HG02870 (cell line): ENCODE measurements around the gene ZNF732.
"Not testable (repeated sequence)": the region's sequence is repeated elsewhere in the genome, so short reads cannot be mapped to it uniquely, and the experiment has no call there.

Source experiments
- ATAC-seq: cut with Tn5 transposase; IDR thresholded peaks from one replicate; pipeline ENCODE4 v1.9.1; 2021; ENCODE audit warnings: mild to moderate bottlenecking, moderate library complexity; ENCODE audit not compliant: unreplicated experiment

Gene ZNF732

DNA sequence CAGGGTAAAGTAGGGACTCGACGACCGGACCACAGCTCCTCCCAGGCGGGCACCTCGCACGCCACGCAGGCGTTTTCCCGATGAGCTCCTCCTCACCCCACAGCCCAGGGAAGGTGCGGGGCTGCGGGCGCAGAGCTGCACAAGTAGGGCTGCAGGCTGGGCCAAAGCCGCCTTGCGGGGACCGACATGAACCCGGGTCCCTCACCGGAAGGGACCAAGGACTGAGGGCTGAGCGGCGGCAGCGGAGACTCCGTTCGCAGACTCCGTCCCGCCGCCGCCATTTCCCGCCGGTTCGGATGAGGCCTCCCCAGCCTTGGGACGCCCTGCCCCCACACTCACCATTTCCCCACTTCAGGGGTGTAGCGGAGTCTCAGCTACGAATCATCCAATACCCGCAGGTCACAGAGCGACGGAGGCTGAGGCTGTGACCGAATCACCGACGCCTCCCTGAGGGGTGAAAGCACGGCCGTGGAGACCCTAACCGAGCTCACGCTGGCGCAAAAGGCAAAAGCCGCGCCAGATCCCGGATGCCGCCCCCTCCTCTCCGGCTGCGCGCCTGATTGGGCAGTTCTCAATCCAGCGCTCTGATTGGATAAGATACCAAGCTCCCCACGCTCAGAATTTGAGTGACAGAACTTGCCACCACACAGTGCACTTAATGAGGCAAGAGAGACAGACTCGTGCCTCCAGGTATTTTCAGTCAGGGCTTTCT, at the start of gene ZNF732:
TSS of gene ZNF732 (minus strand) at position 506 of the 712 bp plus-strand sequence. CDS start at position 342, 164 bp downstream.
- ATAC-seq, result no peak

DNA sequence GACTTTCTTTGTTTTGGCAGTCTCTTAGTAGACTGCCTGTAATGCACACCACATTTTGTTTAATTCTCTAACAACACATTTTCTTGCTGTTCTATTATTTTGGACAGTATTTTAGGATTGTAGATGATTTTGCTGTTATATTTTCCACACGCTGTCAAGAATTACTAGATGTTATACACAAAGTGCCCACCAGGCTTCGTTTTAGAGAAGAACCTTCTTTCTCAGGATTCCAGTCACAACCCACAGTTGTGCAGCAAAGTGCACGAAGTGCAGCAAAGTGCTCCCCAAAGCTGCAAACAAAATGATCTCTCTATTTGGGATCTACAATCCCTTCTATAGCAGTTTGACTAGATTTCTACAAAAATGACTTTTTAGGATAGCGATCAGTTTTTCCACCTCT, 34.7 kb upstream of the ZNF732 start:
- ATAC-seq, result no peak

DNA sequence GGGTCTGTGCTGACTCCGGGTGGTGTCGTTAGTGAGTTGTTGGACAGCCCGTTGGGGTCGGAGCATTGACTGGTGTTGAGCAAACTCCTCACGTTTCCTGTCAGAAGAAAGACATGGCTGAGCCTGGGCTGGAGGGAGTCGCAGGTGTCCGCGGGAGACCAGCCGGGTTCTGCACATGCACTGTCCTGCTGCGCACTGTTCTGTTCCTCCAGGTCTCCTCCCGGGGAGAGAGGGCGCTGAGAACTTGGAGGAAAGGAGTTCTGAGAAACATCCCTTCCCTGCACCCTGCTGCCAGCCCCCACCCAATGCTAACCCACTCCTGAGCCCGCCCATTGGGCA, 33.5 kb upstream of the ZNF732 start:
- ATAC-seq, result no peak

DNA sequence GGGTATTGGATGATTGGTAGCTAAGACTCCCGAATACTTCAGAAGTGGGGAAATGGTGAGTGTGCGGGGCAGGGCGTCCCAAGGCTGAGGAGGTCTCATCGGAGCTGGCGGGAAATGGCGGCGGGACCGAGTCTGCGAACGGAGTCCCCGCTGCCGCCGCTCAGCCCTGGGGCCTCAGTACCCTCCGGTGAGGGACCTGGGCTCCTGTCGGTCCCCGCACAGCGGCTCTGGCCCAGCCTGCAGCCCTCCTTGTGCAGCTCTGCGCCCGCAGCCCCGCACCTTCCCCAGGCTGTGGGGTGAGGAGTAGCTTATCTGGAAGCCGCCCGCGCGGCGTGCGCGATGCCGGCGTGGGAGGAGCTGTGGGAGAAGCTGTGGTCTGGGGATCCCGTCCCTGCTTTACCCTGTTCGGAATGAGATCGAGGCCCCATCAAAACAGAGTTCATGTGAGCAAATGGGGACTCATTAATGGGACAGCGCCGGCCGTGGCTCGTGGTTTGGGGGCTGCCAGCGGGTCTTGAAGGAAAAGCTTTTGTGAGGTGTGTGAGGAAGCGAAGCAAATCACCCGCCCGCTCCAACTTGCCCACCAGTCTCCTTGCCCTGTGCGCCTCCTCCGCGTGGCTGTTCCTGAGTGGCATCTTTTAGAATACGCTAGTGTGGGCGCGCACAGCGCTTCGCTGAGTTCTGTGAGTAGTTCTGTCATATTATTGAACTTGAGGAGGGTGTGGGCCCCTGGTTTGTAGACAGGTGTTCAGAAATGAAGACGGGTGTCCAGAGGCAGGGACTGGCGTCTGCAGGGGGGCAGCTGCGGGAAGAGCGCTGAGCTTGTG, 32.9 kb upstream of the ZNF732 start:
- peak; percentile 24 for ATAC-seq

DNA sequence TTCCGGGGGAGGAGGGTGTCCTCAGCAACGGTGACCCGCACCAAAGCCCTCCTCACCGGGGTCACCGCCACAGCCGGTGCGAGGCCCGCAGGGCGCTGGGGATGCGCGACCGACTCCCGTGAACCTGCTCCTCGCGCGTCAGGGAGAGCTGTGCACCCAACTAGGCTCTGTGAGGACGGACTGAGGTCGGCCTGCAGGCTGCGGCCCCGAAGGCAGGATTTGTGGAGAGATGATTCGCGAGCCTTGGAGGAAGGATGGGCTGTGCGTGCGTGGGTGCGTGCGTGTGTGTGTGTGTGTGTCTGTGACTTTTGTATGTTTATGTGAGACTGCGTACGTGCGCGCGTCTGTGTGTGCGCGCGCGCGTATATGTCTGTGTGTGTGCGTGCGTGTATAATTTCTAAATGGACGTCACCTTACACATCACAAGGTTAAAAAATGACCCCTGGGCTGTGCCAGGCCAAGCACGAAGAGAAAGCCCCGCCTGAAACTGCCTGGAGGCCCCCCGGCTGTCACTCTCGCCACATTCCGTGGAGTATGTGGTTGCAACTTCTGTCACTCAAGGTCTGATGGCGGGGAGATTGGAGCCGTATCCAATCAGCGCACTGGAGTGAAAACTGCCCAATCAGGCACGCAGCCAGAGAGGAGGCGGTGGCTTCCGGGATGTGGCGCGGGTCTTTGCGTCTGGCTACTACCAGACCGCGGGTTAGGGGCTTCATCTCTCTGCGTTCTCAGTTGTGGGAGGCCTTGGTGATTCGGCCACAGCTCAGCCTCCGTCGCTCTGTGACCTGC, 32.1 kb upstream of the ZNF732 start, which contains the start of gene ZNF141:
TSS of gene ZNF141 (plus strand) at position 672 of the 789 bp plus-strand sequence. CDS start 170 bp downstream, outside the sequence.
- peak; percentile 95 for ATAC-seq

DNA sequence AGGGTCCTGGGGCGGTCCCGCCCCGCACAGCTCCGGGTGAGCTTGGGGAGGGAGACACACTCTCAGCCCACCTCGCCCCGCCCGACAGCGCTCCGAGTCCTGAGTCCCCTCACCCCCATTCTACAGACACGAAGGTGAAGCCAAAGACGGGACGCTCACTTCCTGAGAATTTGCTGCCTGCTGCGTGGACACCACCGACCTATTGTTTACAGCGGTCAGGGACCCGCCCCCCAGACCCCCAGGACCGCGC, 31.5 kb upstream of the ZNF732 start:
- no peak for ATAC-seq

DNA sequence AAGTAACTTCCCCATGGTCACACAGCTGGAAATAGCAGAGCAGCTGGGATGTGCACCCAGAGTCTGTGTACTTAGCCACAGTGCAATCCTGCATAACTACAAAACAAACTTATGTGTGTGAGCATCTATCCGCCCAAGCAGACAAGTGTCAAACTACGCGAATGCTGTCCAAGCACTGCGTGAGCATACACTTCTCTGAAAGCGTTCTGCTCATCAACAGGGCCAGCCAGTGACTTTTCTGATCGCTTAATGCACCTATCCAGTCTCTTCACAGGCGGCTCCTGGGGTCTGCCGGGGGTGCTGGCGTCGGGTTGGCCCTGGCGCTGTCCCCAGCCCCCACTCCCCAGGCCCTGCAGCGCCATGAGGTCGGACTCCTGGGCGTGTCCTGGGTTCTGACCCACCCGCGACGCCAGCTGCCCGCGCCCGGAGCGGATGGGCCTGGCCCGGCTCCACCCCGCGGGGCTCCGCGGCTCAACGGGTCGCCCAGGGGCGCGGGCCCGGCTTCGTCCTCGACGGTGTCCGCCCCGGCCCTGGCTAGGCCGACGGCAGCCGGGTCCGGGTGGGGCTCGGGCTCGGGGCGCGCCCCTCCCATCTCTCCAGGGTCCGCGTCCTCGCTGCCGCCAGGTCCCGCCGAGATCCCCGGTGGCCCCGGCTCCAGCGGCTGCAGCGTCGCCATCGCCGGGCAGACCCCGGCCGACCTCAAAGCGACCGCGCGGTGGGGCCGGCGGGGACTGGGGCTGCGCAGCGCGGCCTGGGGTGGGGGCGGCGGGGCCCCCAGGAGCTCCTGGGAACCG, 31.0 kb upstream of the ZNF732 start:
- ATAC-seq, result no peak

DNA sequence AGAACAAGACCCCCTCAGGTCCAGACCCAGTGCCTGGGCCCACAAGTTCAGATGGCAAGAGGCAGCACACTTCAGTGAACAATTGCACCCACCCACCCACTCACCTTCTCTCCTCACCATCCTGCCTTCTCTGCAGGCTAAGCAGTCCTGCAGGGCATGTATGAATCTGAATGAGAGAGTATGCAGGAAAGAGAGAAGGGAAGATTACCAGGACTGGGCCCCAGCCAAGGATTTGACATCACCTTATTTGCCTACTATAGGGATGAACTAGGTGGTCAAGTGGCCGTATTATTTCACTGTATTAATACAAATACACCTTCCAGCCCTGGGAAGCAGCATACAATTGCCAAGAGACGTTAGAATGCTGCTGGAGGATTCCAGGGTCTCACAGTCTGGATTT, 30.2 kb upstream of the ZNF732 start:
- no peak for ATAC-seq

DNA sequence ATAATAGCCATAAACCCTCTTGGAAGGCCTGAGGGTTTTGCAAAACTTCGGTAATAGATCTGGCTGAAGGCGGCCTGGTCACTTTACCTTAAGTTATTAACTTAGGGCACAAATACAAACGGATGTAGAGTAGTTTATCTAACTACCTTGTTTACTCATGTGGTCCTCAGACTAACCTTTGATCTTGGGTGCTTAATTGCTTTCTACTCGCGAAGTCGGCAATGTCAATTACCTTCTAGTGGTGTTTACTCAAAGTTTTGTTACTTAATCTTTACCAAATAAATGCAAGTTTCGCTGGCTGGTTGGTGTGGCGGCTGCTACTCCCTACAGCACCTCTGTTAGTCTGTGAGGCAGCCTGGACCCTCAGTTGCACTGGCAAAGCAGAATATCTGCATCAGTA, 23.5 kb upstream of the ZNF732 start:
- no peak for ATAC-seq

DNA sequence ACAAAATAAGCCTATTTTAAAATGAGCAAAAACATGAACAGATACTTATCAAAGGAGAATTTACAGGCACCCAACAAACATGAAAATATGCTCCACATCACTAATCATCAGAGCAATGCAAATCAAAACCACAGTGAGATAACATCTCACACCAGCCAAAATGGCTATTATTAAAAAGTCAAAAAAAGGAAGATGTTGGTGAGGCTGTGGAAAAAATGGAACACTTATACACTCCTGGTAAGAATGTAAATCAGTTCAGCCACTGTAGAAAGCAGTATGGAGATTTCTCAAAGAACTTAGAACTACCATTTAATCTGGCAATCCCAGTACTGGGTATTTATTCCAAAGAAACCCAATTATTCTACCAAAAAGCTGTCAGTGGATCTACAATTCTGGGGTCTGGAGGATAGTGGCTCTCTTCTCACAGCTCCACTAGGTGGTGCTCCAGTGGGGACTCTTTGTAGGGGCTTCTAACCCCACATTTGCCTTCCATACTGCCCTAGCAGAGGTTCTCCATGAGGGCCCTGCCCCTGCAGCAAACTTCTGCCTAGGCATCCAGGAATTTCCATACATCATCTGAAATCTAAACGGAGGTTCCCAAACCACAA, 9.1 kb upstream of the ZNF732 start:
- no peak for ATAC-seq

DNA sequence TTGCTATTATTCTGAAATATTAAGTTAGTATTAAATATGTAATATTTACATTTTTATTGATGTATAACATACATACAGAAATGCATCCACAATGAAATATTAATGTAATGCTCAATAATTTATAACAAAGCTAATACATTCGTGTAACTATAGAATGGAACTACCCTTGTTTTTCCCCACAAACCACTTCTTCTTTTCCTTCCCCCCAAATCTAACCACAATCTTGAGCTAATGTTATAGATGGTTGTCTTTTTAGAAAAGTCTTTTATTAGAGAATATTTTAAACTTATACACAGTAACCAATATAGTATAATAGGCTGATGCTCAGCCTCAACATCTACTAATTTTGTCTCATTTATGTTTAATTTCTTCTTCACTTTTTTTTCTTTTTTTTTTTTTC, 4.5 kb upstream of the ZNF732 start:
- no peak for ATAC-seq

DNA sequence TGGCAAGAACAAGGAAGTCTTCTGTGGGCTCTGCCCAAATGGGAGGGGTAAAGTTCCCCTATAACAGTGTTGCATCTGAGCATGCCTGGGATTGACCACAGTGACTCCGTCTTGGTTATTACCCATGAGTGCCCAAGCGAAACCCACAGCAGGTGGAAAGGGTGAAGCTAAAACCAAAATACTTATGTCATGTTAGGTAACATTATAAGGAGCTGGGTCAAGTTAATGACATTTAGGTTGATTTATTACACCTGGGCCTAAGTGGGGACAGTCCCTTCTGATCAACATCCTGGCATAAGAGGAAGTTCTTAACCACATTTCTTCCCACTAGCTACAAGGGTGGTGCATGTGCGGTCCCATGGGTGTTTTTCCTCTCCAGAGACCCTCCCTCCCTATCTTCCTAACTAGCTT, 1.3 kb upstream of the ZNF732 start:
- no peak for ATAC-seq

DNA sequence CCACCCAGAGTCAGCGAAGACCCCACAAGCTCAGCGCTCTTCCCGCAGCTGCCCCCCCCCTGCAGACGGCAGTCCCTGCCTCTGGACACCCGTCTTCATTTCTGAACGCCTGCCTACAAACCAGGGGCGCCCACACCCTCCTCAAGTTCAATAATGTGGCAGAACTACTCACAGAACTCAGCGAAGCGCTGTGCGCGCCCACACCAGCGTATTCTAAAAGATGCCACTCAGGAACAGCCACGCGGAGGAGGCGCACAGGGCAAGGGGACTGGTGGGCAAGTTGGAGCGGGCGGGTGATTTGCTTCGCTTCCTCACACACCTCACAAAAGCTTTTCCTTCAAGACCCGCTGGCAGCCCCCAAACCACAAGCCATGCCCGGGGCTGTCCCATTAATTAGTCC, 758 bp downstream of the ZNF732 start:
- ATAC-seq, result not testable (repeated sequence)

DNA sequence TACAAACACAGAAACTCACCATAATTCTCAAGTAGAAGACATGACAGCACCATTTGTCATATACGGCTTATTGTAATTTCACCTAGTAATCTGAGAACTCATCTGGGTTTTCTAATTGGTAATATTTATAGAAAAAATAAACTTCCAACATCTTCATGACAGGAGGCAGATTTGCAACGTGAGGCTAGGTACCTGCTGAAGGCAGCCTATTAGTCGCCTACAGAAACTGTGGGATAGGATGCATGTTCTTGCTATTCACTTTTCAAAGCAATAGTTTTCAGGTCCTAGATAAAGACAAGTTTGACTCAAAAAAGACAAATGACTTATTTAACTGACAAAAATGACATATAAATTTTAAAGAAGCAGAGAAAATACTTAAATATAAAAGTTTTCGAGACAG, 2.9 kb downstream of the ZNF732 start:
- no peak for ATAC-seq

DNA sequence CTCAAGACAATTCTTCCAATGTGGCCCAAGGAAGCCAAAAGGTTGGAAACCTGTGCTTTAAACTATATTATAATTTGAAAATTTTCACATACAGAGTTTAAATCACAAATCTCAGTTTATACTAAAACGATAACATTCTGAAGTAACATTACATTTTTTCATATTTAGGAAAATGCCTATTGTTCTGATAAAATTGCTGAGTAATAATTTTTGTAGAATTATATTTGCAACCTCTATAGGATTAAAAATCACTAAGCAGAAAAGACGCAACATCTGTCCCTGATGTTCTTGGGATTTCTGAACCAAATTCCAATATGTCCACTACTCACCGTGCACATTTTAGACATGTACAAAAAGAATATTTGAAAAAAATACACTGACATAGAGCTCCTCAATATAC, 10.5 kb downstream of the ZNF732 start:
- no peak for ATAC-seq

DNA sequence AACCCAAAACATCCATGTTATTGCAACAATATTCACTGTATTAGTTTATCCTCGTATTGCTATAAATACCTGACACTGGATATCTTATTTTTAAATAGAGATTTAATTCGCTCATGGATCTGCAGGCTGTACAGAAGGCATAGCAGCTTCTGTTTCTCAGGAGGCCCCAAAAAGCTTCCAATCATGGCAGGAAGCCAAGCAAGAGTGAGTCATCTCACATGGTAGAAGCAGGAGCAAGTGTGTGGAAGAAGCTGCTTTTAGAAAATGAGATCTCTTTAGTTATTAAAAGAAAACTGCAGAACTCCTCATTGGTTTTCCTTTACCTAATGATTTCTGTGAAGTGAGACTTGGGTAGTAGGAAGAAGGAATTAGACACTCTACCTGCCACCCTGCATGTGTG, 16.4 kb downstream of the ZNF732 start:
- no peak for ATAC-seq

DNA sequence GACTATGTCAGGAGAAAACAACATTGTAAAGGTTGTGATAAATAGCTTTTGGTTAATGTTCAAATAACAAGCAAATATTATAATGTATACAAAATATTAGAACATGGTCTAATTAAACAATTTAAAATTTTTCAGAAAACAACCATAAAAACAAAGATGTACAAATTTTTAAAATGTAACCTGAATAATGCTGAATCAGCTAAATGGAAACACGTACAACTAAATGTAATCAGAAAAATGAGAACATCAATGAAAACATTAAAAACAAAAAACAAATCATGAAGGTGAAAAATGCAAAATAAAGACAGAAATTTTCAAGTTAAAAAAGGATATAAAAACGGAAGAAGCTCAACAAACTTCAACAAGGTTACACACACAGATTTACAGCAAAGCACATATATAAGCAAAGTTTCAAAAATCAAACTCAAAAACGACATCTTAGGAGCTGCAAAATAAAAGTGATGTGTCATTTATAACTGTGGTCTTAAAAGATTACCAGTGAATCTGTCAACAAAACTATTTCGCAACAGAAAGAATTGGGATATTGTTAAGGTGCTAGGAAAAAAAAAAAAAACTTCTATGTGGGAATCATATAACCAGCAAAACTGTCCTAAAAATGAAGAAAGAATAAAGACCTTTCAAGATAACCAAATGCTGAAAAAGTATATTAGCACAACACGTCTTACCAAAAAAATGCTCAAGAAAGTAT, 31.8 kb downstream of the ZNF732 start:
- ATAC-seq, result no peak

DNA sequence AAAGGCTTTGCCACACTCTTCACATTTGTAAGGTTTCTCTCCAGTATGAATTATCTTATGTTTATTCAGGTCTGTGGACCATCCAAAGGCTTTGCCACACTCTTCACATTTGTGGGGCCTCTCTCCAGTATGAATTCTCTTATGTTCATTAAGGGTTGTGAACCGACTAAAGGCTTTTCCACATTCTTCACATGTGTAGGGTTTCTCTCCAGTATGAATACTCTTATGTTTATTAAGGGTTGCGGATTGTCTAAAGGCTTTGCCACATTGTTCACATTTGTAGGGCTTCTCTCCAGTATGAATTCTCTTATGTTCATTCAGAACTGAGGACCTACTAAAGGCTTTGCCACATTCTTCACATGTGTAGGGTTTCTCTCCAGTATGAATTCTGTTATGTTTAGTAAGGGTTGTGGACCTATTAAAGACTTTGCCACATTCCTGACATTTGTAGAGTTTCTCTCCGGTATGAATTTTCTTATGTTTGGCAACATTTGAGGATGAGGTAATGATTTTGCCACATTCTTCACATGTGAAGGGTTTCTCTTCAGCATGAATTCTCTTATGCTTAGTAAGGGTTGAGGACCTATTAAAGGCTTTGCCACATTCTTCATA, 33.7 kb downstream of the ZNF732 start:
- ATAC-seq, result no peak

DNA sequence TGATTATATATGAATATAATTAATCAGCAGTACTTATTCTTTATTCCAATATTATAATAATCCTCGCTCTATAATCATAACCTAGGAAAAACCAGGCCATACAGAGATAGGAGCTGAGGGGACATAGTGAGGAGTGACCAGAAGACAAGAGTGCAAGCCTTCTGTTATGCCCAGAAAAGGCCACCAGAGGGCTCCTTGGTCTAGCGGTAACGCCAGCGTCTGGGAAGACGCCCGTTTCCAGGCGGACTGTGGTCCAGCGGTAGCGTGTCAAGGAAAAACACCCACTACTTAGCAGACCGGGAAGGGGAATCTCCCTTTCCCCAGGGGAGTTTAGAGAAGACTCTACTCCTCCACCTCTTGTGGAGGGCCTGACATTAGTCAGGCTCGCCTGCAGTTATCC, 46.0 kb downstream of the ZNF732 start:
- ATAC-seq, result not testable (repeated sequence)

DNA sequence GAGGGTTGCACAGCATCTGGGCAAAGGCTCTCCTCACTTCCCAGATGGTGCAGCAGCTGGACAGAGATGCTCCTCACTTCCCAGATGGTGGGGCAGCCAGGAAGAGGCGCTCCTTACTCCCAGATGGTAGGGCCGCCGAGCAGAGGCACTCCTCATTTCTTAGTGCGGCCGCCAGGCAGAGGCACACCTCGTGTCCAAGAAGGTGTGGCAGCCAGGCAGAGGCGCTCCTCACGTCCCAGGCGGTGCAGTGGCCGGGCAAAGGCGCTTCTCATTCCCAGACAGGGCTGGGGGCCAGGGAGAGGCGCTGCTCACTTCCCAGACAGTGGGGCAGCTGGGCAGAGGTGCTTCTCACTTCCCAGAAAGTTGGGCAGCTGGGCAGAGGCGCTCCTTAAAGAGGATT, 48.8 kb downstream of the ZNF732 start:
- no peak for ATAC-seq
